ENCODE data around the gene FGF9. TPM values are rescaled to one million over a fixed set of nuclear protein-coding genes. Genes with fewer than 3 reads are reported as not detected.

The FGF9 gene
- total and polyA plus RNA-seq, 9 donors, result 6.2 to 17.2 (median 7.4) TPM

DNA sequence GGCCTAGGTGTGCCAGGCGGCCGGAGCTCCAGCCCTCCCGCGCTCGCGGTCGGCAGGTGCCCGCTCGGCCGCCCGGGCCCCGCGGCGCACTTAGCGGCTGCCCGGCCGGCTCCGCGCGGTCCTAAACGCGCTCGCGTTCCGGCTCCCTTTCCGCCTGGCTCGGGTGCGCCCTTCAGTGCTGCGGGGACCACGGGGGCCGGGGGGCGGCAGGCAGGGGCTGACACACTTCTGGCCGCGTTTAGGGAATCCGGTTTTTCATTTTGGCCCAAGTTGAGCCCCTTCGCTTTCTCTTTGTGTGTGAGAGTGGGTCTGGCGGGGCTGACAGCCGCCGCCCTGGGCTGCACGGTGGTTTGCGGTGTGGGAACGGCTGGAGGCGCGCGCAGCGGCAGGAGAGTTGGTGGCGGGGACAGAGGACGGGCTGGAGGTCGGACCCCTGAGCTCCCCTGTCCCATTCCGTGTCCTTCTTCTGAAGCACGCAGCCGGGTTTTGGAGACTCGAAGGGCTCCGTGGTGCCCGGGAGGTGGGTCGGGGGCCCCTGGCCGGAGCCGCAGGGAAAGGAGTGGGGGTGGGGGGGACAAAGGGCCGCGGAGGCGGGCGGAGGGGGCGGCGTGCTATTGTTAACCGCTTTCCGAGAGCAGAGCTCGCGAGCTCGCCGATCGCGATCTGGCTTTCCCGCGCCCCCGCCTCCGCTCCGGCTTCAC, 3.1 kb downstream of the FGF9 start:
- DNase-seq, result peak; percentile 70
- H3K4me1 ChIP-seq (ENCODE audit: control insufficient read depth, insufficient read depth, low read length), result peaks cover 42% of the 10 kb centered on the region
- H3K36me3 ChIP-seq (ENCODE audit: control insufficient read depth, insufficient read depth, low read length), result no peaks in the 10 kb centered on the region
- H3K27me3 ChIP-seq (ENCODE audit: control insufficient read depth, insufficient read depth, low read length), result peaks cover 66% of the 10 kb centered on the region
- H3K27ac ChIP-seq (ENCODE audit: low read length), result peak overlapping the region; percentile 77
- under 1% methylated on average over 72 of the region's 77 CpGs for WGBS (ENCODE audit: insufficient coverage)
- H3K9me3 ChIP-seq (replicated peaks; ENCODE audit: control insufficient read depth, low read depth, low read length), result no peaks in the 10 kb centered on the region
- H3K4me3 ChIP-seq (ENCODE audit: low read length), result peak overlapping the region; percentile 69

DNA sequence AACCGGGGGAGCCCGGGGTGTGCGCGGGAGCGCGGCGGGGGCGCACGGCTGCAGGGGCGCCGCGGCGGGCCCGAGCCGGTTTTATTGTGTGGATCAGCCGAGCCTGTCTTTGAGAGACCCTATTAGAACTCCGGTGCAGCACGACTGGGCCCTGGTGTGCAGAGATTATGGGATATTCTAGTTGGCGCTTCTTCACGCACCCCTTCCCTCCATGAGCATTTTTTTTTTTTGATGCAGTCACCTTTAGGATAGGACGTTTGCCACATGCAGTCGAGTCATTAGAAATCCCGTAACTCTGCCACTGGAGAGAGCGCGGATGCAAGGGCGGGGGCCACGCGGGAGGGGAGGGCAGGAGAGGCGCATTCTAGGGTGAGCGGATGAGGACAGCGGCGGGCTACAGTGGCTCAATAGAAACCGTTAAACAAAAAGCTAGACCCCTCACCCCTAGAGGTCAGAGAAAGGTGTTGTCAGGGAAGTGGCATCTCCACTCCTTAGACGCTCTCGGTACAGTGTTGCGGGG, 3.7 kb downstream of the FGF9 start:
- WGBS (ENCODE audit: insufficient coverage), result under 1% methylated on average over 23 of the region's 36 CpGs
- Histone ChIP-seq H3K27me3 (ENCODE audit: control insufficient read depth, insufficient read depth, low read length) (peaks cover 60% of the 10 kb centered on the region), H3K4me1 (ENCODE audit: control insufficient read depth, insufficient read depth, low read length) (peaks cover 38% of the 10 kb centered on the region), H3K4me3 (ENCODE audit: low read length) (peak overlapping the region; percentile 69), H3K27ac (ENCODE audit: low read length) (peak overlapping the region; percentile 42), H3K36me3 (ENCODE audit: control insufficient read depth, insufficient read depth, low read length) (no peaks in the 10 kb centered on the region), H3K9me3 (replicated peaks; ENCODE audit: control insufficient read depth, low read depth, low read length) (no peaks in the 10 kb centered on the region)
- DNase-seq, result peak; percentile 29

DNA sequence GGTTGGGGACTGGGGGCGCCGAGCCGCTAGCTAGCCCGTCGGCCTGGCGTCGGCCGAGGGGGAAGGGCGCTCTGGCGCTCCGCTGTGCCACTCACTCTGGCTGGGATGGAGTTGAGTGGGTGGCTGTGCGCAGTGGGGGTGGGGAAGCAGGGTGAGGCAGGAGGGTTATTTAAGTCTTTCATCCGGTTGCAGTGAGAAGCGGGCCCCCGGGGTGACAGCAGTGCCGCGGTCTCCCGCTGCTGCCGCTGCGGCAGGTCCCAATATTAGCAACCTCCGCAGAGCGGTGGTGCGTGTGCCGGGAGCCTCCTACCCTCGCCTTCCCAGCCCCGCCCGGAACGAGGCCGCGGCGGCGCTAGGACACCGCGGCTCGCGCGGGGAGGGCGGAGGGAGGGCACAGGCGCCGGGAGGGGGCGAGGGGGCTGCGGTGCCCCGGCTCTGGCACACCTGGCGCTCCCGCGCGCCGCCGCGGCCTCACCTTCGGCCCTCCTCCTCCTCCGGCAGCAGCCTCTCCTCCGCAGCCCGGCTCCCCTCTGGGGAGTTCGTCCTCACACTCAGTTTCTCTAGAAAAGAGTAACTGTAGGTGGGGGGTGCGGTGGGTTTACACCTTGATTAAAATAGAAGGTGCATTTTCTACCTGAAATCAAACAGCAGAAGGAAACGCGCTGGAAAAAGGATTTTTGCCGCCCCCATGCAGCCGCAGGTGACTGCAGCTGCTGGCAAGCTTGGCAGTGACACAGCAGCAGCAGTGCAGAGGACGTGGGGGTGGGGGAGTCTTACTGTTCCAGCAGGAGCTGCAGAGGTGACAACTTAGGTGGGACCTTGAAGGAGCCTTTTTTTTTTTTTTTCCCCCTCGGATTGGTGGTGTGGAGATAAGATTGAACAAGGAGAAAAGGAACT, 4.5 kb downstream of the FGF9 start:
- 0% methylated on average over 41 of the region's 62 CpGs for WGBS (ENCODE audit: insufficient coverage)
- DNase-seq, result peak; percentile 43

DNA sequence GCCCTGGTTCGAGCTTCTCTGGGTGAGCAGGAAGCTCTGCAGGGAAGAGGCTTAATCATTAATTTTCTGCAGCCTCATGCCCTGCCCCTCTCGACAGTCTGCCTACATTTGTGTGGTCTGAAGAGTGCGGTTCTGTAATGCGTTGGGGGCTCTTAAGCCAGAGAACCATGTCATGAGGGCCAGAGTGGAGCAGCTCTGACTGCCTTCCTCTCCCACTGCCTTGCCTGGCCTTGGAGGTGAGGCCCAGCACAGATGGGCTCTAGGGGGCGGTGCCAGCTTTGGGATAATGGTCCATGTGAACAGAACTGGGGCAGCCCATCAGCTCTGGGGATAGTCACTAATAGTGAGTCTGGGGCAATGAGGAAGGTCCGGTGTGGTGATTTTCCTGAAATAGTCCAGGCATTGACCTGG, 5.7 kb downstream of the FGF9 start:
- H3K36me3 ChIP-seq (ENCODE audit: control insufficient read depth, insufficient read depth, low read length), result no peaks in the 10 kb centered on the region
- H3K27ac ChIP-seq (ENCODE audit: low read length), result no peak overlapping the region
- H3K4me1 ChIP-seq (ENCODE audit: control insufficient read depth, insufficient read depth, low read length), result peaks cover 33% of the 10 kb centered on the region
- H3K4me3 ChIP-seq (ENCODE audit: low read length), result no peak overlapping the region
- H3K27me3 ChIP-seq (ENCODE audit: control insufficient read depth, insufficient read depth, low read length), result peaks cover 58% of the 10 kb centered on the region
- H3K9me3 ChIP-seq (replicated peaks; ENCODE audit: control insufficient read depth, low read depth, low read length), result no peaks in the 10 kb centered on the region
- DNase-seq, result no peak
- 50% methylated on average over 1 of the region's 6 CpGs for WGBS (ENCODE audit: insufficient coverage)

More for the DNA sequence above, 4.5 kb downstream of the FGF9 start:
- Histone ChIP-seq H3K27me3 (ENCODE audit: control insufficient read depth, insufficient read depth, low read length) (peaks cover 58% of the 10 kb centered on the region), H3K4me1 (ENCODE audit: control insufficient read depth, insufficient read depth, low read length) (peaks cover 38% of the 10 kb centered on the region), H3K4me3 (ENCODE audit: low read length) (peak overlapping the region; percentile 69), H3K36me3 (ENCODE audit: control insufficient read depth, insufficient read depth, low read length) (no peaks in the 10 kb centered on the region), H3K27ac (ENCODE audit: low read length) (peak overlapping the region; percentile 29), H3K9me3 (replicated peaks; ENCODE audit: control insufficient read depth, low read depth, low read length) (no peaks in the 10 kb centered on the region)

DNA sequence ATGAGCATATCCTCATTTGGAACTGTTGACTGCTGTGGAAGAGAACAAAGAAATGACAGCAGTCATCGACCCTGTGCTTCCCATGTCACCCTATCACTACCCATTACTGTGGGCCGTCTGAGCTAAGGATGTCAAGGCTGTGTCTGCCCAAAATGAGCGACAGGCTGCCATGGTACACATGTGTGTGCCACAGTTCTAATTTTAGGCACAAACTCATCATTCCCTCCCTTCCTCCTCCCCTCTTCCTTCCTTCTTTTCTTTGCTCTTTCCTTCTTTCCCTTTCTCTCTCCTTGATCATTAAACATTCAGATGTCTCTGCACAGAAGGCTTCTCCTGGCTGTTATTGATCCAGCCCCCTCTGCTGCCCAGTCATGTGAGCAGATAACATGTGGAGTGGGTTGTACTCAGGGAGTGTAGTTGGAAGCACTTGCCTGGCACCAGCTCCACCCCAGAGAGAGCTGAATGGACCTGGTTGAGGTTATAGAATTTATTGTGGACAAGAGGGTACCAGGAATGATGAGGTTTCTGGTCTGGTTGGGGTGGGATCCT, 6.3 kb downstream of the FGF9 start:
- H3K4me3 ChIP-seq (ENCODE audit: low read length), result no peak overlapping the region

DNA sequence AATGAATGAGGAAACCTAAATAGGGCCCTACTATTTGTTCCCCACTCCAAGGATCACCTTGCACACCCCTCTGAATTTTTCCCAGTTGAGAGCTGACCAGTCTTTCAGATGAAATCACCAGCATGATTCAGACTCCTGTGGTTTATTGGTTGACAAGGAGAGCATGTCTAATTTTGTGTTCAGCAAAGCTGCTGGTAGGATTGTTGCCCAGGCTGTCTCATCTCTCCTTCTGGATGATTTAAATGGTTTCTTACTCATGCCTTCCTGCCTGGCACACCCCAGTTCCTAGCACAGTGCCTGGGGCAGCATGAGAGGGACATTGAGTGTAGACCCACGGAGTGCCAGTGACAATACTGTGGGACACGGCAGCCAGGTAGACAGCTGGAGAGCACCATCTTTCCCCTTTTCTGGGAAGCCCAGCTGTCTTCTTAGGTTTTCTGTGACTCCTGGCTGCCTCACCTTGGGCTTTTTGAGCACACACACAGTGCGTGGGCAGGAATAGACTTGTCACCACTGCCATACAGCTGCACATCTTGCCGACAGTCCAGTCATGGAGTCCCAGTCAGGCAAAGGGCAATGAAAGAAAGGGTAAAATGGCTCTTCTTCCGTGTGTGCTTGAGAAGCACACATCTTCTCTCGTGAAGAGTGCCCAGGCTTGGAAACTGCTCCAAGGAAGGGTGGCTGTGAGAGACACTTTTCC, 12.3 kb downstream of the FGF9 start:
- Histone ChIP-seq H3K9me3 (replicated peaks; ENCODE audit: control insufficient read depth, low read depth, low read length) (no peaks in the 10 kb centered on the region), H3K4me3 (ENCODE audit: low read length) (no peak overlapping the region), H3K27me3 (ENCODE audit: control insufficient read depth, insufficient read depth, low read length) (peaks cover 7% of the 10 kb centered on the region), H3K27ac (ENCODE audit: low read length) (no peak overlapping the region), H3K36me3 (ENCODE audit: control insufficient read depth, insufficient read depth, low read length) (peaks cover 7% of the 10 kb centered on the region), H3K4me1 (ENCODE audit: control insufficient read depth, insufficient read depth, low read length) (peaks cover 4% of the 10 kb centered on the region)
- DNase-seq, result no peak
- WGBS (ENCODE audit: insufficient coverage), result 84% methylated on average over 6 of the region's 6 CpGs

More for the DNA sequence above, 6.3 kb downstream of the FGF9 start:
- H3K4me1 ChIP-seq (ENCODE audit: control insufficient read depth, insufficient read depth, low read length), result peaks cover 28% of the 10 kb centered on the region
- H3K36me3 ChIP-seq (ENCODE audit: control insufficient read depth, insufficient read depth, low read length), result no peaks in the 10 kb centered on the region
- H3K27me3 ChIP-seq (ENCODE audit: control insufficient read depth, insufficient read depth, low read length), result peaks cover 53% of the 10 kb centered on the region
- H3K9me3 ChIP-seq (replicated peaks; ENCODE audit: control insufficient read depth, low read depth, low read length), result no peaks in the 10 kb centered on the region
- H3K27ac ChIP-seq (ENCODE audit: low read length), result no peak overlapping the region
- 63% methylated on average over 3 of the region's 3 CpGs for WGBS (ENCODE audit: insufficient coverage)
- DNase-seq, result no peak

DNA sequence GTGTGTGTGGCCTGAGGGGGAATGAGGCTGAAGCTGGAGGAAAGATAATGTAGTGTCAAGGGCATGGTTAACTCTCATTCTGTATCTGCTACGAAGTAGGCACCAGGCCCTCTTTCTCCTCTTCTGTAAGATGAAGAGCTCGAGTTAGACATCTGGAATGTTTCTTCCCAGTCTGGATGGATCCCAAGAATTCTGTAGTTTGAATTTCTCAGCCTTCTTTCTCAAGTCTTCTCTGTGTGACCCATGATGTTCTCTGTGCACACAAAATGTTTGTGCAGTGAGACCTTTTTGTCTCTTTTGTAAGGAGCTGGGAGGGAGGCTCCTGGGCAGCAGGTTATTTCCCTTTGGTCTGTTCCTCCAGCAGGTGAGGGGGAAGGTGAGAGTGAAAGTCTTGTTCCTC, 13.7 kb downstream of the FGF9 start:
- no peak overlapping the region for H3K4me3 ChIP-seq (ENCODE audit: low read length)
- H3K4me1 ChIP-seq (ENCODE audit: control insufficient read depth, insufficient read depth, low read length), result peaks cover 4% of the 10 kb centered on the region
- DNase-seq, result no peak
- H3K36me3 ChIP-seq (ENCODE audit: control insufficient read depth, insufficient read depth, low read length), result peaks cover 8% of the 10 kb centered on the region
- no peak overlapping the region for H3K27ac ChIP-seq (ENCODE audit: low read length)
- H3K9me3 ChIP-seq (replicated peaks; ENCODE audit: control insufficient read depth, low read depth, low read length), result no peaks in the 10 kb centered on the region
- no CpG with 5 or more reads among the region's 2 CpGs for WGBS (ENCODE audit: insufficient coverage)
- H3K27me3 ChIP-seq (ENCODE audit: control insufficient read depth, insufficient read depth, low read length), result peaks cover 7% of the 10 kb centered on the region

DNA sequence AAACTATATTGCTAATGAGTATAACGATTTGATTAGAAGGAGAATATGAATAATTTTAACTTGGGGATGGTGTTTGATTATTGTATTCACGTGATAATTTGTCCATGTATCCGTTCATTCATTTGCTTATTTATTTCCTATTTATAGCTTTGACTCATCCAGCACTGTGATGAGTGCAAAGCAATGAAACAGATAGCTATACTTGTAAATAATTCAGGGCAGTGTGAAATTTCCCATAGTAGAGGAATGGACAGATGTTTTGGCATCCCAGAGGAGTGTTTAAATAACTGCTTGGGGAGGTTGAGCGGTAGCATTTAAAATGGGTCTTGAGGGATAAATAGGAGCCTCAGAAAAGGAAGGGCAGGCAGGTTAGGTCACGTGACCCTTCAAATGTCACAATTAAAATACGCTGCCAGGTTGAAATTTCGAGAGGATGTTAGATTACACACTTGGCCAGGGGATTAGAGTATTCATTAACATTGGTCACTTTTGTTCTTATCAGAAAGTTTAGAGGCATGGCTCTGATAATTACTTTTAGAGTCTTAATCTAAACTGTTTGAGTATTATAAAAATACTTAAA, 14.7 kb downstream of the FGF9 start:
- no peaks in the 10 kb centered on the region for H3K9me3 ChIP-seq (replicated peaks; ENCODE audit: control insufficient read depth, low read depth, low read length)
- H3K4me1 ChIP-seq (ENCODE audit: control insufficient read depth, insufficient read depth, low read length), result peaks cover 4% of the 10 kb centered on the region
- H3K27me3 ChIP-seq (ENCODE audit: control insufficient read depth, insufficient read depth, low read length), result peaks cover 7% of the 10 kb centered on the region
- no peak overlapping the region for H3K27ac ChIP-seq (ENCODE audit: low read length)
- peaks cover 13% of the 10 kb centered on the region for H3K36me3 ChIP-seq (ENCODE audit: control insufficient read depth, insufficient read depth, low read length)
- WGBS (ENCODE audit: insufficient coverage), result no CpG with 5 or more reads among the region's 7 CpGs
- DNase-seq, result no peak
- no peak overlapping the region for H3K4me3 ChIP-seq (ENCODE audit: low read length)

DNA sequence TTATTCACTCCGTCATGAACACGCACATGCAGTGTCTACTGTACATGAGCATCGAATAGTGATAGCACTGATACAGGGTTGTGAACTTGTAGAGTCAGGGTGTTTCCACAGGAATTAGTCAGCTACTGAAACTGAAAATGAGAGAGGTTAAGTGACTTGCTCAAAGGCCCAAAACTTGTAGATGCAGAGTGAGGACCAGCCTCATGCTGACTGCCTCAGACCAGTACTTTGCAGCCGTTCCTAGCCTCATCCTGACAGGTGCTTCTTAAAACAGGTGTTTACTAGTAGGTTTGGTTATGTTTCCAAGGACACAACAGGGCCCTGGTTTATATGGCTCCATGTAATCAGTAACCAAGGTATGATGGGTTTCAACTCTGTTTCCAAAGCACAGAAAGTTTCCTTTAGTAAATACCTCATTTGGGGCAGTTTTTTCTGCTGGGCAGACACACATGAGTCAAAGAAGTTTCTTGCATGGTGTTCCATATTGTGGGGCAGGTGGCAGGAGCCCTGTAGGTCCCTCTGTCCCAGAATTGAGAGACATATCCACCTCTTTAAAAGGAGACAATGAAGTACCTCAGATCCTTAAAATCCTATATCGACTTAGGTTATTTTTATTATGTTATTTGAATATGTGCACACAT, 16.0 kb downstream of the FGF9 start:
- no peaks in the 10 kb centered on the region for H3K9me3 ChIP-seq (replicated peaks; ENCODE audit: control insufficient read depth, low read depth, low read length)
- peaks cover 4% of the 10 kb centered on the region for H3K27me3 ChIP-seq (ENCODE audit: control insufficient read depth, insufficient read depth, low read length)
- no peak overlapping the region for H3K4me3 ChIP-seq (ENCODE audit: low read length)
- no peak overlapping the region for H3K27ac ChIP-seq (ENCODE audit: low read length)
- H3K4me1 ChIP-seq (ENCODE audit: control insufficient read depth, insufficient read depth, low read length), result peaks cover 4% of the 10 kb centered on the region
- peaks cover 13% of the 10 kb centered on the region for H3K36me3 ChIP-seq (ENCODE audit: control insufficient read depth, insufficient read depth, low read length)
- WGBS (ENCODE audit: insufficient coverage), result 87% methylated on average over 4 of the region's 5 CpGs
- DNase-seq, result no peak

All from muscle of leg (tissue), 11 donors.